Measurements from ENCODE around the gene DIP2B.

DIP2B gene

DNA sequence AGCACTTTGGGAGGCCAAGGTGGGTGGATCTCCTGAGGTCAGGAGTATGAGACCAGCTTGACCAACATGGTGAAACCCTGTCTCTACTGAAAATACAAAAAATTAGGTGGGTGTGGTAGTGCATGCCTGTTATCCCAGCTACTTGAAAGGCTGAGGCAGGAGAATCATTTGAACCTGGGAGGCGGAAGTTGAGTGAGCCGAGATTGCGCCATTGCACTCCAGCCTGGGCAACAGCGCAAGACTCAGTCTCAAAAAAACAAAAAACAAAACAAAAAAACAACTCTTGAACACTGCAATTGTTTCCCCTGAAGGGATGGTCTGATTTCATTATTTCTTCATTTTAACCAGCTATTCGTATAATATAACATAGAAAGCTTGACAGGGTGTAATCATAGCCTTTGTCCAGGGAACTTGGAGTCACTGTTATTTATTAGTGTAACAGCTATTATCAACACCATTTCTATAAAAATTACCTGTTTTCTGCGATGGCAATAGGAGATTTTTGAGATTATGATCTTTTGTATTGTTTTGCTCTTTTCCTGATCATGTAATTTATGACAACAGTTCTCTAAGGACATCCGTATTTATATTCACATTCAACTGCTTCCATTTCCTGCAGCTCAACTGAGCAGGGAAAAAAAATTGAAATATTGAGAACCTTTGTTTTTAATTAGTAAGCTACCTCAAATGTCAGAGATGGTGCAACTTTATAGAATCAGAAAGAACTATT lies 94.7 kb downstream of the DIP2B start:
- ChIA-PET POLR2A (no interaction called here), CTCF (interaction anchor here (0.6 kb wide), 1 partner anchor 486 kb away, joined by 3 read pairs; no protein-coding TSS in a partner anchor)
- no peak for TF ChIP-seq FOXK2 (IDR thresholded peaks at IDR 0.05)
- DNase-seq (ENCODE audit: extremely low spot score), result no peak

DNA sequence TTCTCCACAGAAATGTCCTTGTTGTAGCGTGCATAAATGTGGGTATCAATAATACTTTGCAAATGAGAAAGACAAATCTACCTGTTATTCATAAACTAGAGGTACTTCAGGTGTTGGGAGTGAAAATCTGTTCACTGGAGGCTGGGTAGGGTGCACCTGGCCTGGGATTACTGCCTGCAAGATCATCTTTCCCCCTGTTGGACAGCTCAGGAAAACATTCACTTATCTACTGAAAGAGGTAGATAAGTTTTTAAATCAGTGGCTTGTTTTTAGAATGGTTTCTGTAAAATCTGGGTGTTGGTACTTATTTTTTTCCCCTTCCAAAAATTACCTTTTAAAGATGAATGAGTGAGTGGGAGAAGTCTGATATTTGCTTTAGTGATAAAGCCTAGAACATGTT lies 95.6 kb downstream of the DIP2B start:
- no peak for DNase-seq (ENCODE audit: extremely low spot score)
- ChIA-PET POLR2A (no interaction called here), CTCF (no interaction called here)
- TF ChIP-seq HDGF (IDR thresholded peaks at IDR 0.05; ENCODE audit: borderline replicate concordance), result no peak
- TF ChIP-seq SP1 (IDR thresholded peaks at IDR 0.05), result no peak
- no peak for TF ChIP-seq ELF4 (IDR thresholded peaks at IDR 0.05)
- TF ChIP-seq, protein P1, sequence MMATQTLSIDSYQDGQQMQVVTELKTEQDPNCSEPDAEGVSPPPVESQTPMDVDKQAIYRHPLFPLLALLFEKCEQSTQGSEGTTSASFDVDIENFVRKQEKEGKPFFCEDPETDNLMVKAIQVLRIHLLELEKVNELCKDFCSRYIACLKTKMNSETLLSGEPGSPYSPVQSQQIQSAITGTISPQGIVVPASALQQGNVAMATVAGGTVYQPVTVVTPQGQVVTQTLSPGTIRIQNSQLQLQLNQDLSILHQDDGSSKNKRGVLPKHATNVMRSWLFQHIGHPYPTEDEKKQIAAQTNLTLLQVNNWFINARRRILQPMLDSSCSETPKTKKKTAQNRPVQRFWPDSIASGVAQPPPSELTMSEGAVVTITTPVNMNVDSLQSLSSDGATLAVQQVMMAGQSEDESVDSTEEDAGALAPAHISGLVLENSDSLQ (IDR thresholded peaks at IDR 0.05), result no peak
- TF ChIP-seq ARNT (IDR thresholded peaks at IDR 0.05), result no peak
- no peak for TF ChIP-seq FOXM1 (IDR thresholded peaks at IDR 0.05; ENCODE audit: borderline replicate concordance)
- no peak for TF ChIP-seq ZNF384 (IDR thresholded peaks at IDR 0.05)
- no peak for TF ChIP-seq L3MBTL2 (conservative IDR thresholded peaks at IDR 0.05)
- no peak for TF ChIP-seq TARDBP (IDR thresholded peaks at IDR 0.05)

- TF ChIP-seq L3MBTL2 (conservative IDR thresholded peaks at IDR 0.05), result no peak
- TF ChIP-seq BHLHE40 (IDR thresholded peaks at IDR 0.05; ENCODE audit: borderline replicate concordance), result no peak
- ChIA-PET CTCF (no interaction called here), POLR2A (interaction anchor here (0.7 kb wide), 1 partner anchor 17 kb away, joined by 3 read pairs; no protein-coding TSS in a partner anchor)
- DNase-seq (ENCODE audit: extremely low spot score), result no peak
Measured at GRCh38 chr12:50603817-50604639, 99.2 kb downstream of the DIP2B start.

- ChIA-PET POLR2A (no interaction called here), CTCF (no interaction called here)
- DNase-seq (ENCODE audit: extremely low spot score), result no peak
- TF ChIP-seq ARNT (IDR thresholded peaks at IDR 0.05), result no peak
- no peak for TF ChIP-seq LEF1 (IDR thresholded peaks at IDR 0.05; ENCODE audit: borderline replicate concordance)
- no peak for TF ChIP-seq TARDBP (IDR thresholded peaks at IDR 0.05)
- no peak for TF ChIP-seq FOXM1 (IDR thresholded peaks at IDR 0.05; ENCODE audit: borderline replicate concordance)
- no peak for TF ChIP-seq HDGF (IDR thresholded peaks at IDR 0.05; ENCODE audit: borderline replicate concordance)
- TF ChIP-seq SP1 (IDR thresholded peaks at IDR 0.05), result no peak
- TF ChIP-seq, protein P1 (IDR thresholded peaks at IDR 0.05), result no peak
- no peak for TF ChIP-seq NFRKB (IDR thresholded peaks at IDR 0.05)
- TF ChIP-seq CTBP1 (IDR thresholded peaks at IDR 0.05; ENCODE audit: borderline replicate concordance), result no peak
- no peak for TF ChIP-seq ZNF384 (IDR thresholded peaks at IDR 0.05)
- TF ChIP-seq FOXA1 (IDR thresholded peaks at IDR 0.05), result no peak
- no peak for TF ChIP-seq BHLHE40 (IDR thresholded peaks at IDR 0.05; ENCODE audit: borderline replicate concordance)
- no peak for TF ChIP-seq FOXK2 (IDR thresholded peaks at IDR 0.05)
- no peak for TF ChIP-seq ELF4 (IDR thresholded peaks at IDR 0.05)
- TF ChIP-seq SUZ12 (IDR thresholded peaks at IDR 0.05), result no peak
- no peak for TF ChIP-seq L3MBTL2 (conservative IDR thresholded peaks at IDR 0.05)
Measured at GRCh38 chr12:50604640-50604920, 99.8 kb downstream of the DIP2B start.

DNA sequence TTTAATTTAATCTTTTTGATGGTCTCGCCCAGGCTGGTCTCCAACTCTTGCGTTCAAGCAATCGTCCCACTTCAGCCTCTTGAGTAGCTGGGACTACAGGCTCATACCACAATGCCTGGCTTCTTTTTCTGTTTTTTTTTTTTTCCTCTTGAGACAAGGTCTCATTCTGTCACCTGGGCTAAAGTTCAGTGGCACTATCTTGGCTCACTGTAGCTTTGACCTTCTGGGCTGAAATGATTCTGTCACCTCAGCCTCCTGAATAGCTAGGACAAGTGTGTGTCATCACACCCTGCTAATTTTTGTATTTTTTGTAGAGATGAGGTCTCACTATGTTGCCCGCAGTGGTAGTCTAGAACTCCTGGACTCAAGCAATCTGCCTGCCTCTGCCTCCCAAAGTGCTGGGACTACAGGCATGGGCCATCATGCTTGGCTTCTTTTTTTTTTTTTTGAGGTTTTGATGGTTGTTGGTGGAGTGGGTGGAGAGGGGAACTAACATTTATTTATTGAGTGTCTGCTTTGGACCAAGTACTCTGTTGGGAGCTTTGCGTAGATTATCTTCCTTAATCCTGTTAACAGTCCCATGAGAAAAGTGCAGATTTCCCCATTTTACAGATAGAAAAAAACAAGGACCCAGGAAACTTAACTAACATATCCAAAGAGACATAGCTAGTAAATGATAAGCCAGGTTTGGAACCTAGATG lies 102.0 kb downstream of the DIP2B start:
- DNase-seq (ENCODE audit: extremely low spot score), result no peak
- ChIA-PET POLR2A (no interaction called here), CTCF (interaction anchor here (0.7 to 0.8 kb wide), 2 partner anchors 20 to 39 kb away, joined by 3 read pairs; no protein-coding TSS in a partner anchor)
- no peak for TF ChIP-seq BHLHE40 (IDR thresholded peaks at IDR 0.05; ENCODE audit: borderline replicate concordance)
- no peak for TF ChIP-seq LEF1 (IDR thresholded peaks at IDR 0.05; ENCODE audit: borderline replicate concordance)
- TF ChIP-seq CTBP1 (IDR thresholded peaks at IDR 0.05; ENCODE audit: borderline replicate concordance), result no peak
- TF ChIP-seq TARDBP (IDR thresholded peaks at IDR 0.05), result no peak
- no peak for TF ChIP-seq SP1 (IDR thresholded peaks at IDR 0.05)
- TF ChIP-seq, protein P1 (IDR thresholded peaks at IDR 0.05), result no peak
- TF ChIP-seq NFRKB (IDR thresholded peaks at IDR 0.05), result no peak
- TF ChIP-seq SUZ12 (IDR thresholded peaks at IDR 0.05), result no peak
- TF ChIP-seq FOXM1 (IDR thresholded peaks at IDR 0.05; ENCODE audit: borderline replicate concordance), result no peak
- TF ChIP-seq ARNT (IDR thresholded peaks at IDR 0.05), result no peak
- no peak for TF ChIP-seq FOXA1 (IDR thresholded peaks at IDR 0.05)
- TF ChIP-seq HDGF (IDR thresholded peaks at IDR 0.05; ENCODE audit: borderline replicate concordance), result no peak
- no peak for TF ChIP-seq L3MBTL2 (conservative IDR thresholded peaks at IDR 0.05)
- TF ChIP-seq ZNF384 (IDR thresholded peaks at IDR 0.05), result no peak
- TF ChIP-seq ELF4 (IDR thresholded peaks at IDR 0.05), result no peak
- no peak for TF ChIP-seq FOXK2 (IDR thresholded peaks at IDR 0.05)

DNA sequence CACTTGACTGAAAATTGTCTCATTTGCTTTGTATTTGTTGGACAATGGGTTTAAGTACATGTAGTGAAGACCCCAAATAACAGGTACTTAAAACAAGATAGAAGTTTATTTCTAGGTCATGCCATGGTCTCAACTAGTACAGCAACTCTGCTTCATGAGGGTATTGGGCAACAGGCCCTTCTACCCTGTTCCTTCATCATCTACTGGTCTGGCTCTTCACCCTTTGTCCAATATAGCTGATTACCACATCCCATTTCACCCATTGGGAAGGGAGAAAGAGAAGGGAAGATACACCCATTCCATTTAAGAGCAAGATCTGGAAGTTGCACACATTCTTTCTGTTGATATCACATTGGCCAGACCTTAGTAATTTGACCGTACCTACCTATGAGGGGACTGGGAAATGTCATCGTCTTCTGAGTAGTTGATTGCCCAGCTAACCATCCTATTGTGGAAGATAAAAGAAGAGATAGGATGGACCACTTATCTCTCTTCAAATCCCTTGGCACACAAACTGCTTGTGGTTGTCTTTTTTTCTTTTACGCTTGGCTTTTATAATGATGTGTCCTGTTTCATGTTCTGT lies 104.6 kb downstream of the DIP2B start:
- TF ChIP-seq FOXM1 (IDR thresholded peaks at IDR 0.05; ENCODE audit: borderline replicate concordance), result no peak
- TF ChIP-seq NFRKB (IDR thresholded peaks at IDR 0.05), result no peak
- TF ChIP-seq SUZ12 (IDR thresholded peaks at IDR 0.05), result no peak
- CTCF ChIA-PET, result no interaction called here
- DNase-seq (ENCODE audit: extremely low spot score), result no peak
- POLR2A ChIA-PET, result no interaction called here

Data from HEK293T (cell line).